Left lobe of liver (tissue), 2 donors: ENCODE measurements around the gene UFD1. TPM values are rescaled to one million over a fixed set of nuclear protein-coding genes. Genes with fewer than 3 reads are reported as not detected.
"Not testable (repeated sequence)": the region's sequence is repeated elsewhere in the genome, so short reads cannot be mapped to it uniquely, and the experiment has no call there.

ENCODE experiments used
- ATAC-seq: fragments of 200-7000 bp; cut with Tn5 transposase; one replicate; pipeline ENCODE4 v1.9.1; 2020; ENCODE audit warnings: mild to moderate bottlenecking, moderate library complexity
- DNase-seq: peaks from one replicate; pipeline ENCODE4 v3.0.0-alpha.2; 2020; ENCODE audit warnings: low spot score
- total RNA-seq: library from RNA; stranded (reverse); gene quantifications from one replicate; pipeline ENCODE4 v1.2.1, GENCODE V29; 2021
- donor health status: DM: no; HTN: no; CAD: no; lungs with moderate emphysema.
- donor health status: DM: no; HTN: yes; CAD: no.

Gene UFD1
- total RNA-seq, 1 donor from 2014 or later: 28.4 TPM

GRCh38 chr22:19451570-19451969 lies 27.4 kb downstream of the UFD1 start:
- DNase-seq (no peak), ATAC-seq (no peak)

- ATAC-seq: no peak
- no peak for DNase-seq
These were observed 28.4 kb downstream of the UFD1 start for GRCh38 chr22:19450363-19451175.

GRCh38 chr22:19449422-19449767 lies 29.6 kb downstream of the UFD1 start:
- DNase-seq (no peak), ATAC-seq (no peak)

- no peak for ATAC-seq
- DNase-seq: no peak
These were observed 30.1 kb downstream of the UFD1 start for GRCh38 chr22:19448739-19449421.

GRCh38 chr22:19448076-19448607 lies 30.9 kb downstream of the UFD1 start:
- ATAC-seq (peak; percentile 56), DNase-seq (peak; percentile 57)

GRCh38 chr22:19447330-19448075 lies 31.5 kb downstream of the UFD1 start, which contains the start of gene C22orf39:
TSS of gene C22orf39 (minus strand) at chr22:19447711. CDS start at chr22:19447688, 23 bp downstream.
- peak; percentile 94 for DNase-seq
- peak; percentile 91 for ATAC-seq

- ATAC-seq (peak; percentile 24), DNase-seq (no peak)
These were observed 32.2 kb downstream of the UFD1 start for GRCh38 chr22:19446603-19447329.

- not testable (repeated sequence) for ATAC-seq, DNase-seq
These were observed 33.6 kb downstream of the UFD1 start for GRCh38 chr22:19445279-19445982.

- ATAC-seq: no peak
- no peak for DNase-seq
These were observed 35.3 kb downstream of the UFD1 start for GRCh38 chr22:19443544-19444211.

- ATAC-seq (no peak), DNase-seq (no peak)
These were observed 36.8 kb downstream of the UFD1 start for GRCh38 chr22:19442166-19442565.

- ATAC-seq (peak; percentile 93), DNase-seq (peak; percentile 86)
These were observed 38.4 kb downstream of the UFD1 start for GRCh38 chr22:19440411-19441195.

GRCh38 chr22:19438298-19438697 lies 40.7 kb downstream of the UFD1 start:
- DNase-seq: no peak
- no peak for ATAC-seq

- ATAC-seq, DNase-seq: not testable (repeated sequence)
These were observed 42.4 kb downstream of the UFD1 start for GRCh38 chr22:19436444-19437161.

- ATAC-seq (no peak), DNase-seq (no peak)
These were observed 44.0 kb downstream of the UFD1 start for GRCh38 chr22:19434829-19435580.

GRCh38 chr22:19434401-19434800 lies 44.6 kb downstream of the UFD1 start:
- ATAC-seq (no peak), DNase-seq (no peak)

GRCh38 chr22:19432133-19432851 lies 46.7 kb downstream of the UFD1 start, which contains the start of gene MRPL40:
TSS of gene MRPL40 (plus strand) at chr22:19432545. CDS start at chr22:19432555, 10 bp downstream.
- peak; percentile 84 for ATAC-seq

More at GRCh38 chr22:19432133-19432851, 46.7 kb downstream of the UFD1 start, which contains the start of gene MRPL40:
- DNase-seq: peak; percentile 97
